Fibroblast of mammary gland (primary cell): ENCODE data around the gene HGS.
"Not testable (repeated sequence)": the region's sequence is repeated elsewhere in the genome, so short reads cannot be mapped to it uniquely, and the experiment has no call there.

ENCODE experiments used
- DNase-seq: peaks from one replicate; pipeline ENCODE4 v3.0.0-alpha.2; 2010; ENCODE audit warnings: low read depth
- H3K4me3 ChIP-seq: 2 replicates; pipeline ENCODE4 v1.5.1; 2011; ENCODE audit warnings: low read depth, mild to moderate bottlenecking, low read length, moderate library complexity; ENCODE audit not compliant: control insufficient read depth
- CTCF ChIP-seq: conservative IDR thresholded peaks from 2 replicates; pipeline ENCODE4 v1.5.1; 2011; ENCODE audit warnings: low read depth, low read length, inconsistent platforms; ENCODE audit not compliant: control insufficient read depth, insufficient read depth

The HGS gene

GRCh38 chr17:81737947-81738800, 54.4 kb downstream of the HGS start:
- no peak overlapping the region for H3K4me3 ChIP-seq
- no peak for TF ChIP-seq CTCF

GRCh38 chr17:81738801-81739393, 55.1 kb downstream of the HGS start:
- H3K4me3 ChIP-seq, result no peak overlapping the region
- DNase-seq, result no peak
- TF ChIP-seq CTCF, result no peak

More at GRCh38 chr17:81737947-81738800, 54.4 kb downstream of the HGS start:
- no peak for DNase-seq

GRCh38 chr17:81739593-81739992, 55.8 kb downstream of the HGS start:
- DNase-seq, H3K4me3 ChIP-seq: not testable (repeated sequence)

- H3K4me3 ChIP-seq, result no peak overlapping the region
- no peak for TF ChIP-seq CTCF
- no peak for DNase-seq
These were observed 56.7 kb downstream of the HGS start for GRCh38 chr17:81740395-81740961.

- TF ChIP-seq CTCF, result no peak
- no peak overlapping the region for H3K4me3 ChIP-seq
- DNase-seq, result no peak
These were observed 57.3 kb downstream of the HGS start for GRCh38 chr17:81741049-81741593.

GRCh38 chr17:81741594-81742452, 58.0 kb downstream of the HGS start:
- DNase-seq, result no peak
- TF ChIP-seq CTCF, result no peak

More at GRCh38 chr17:81741594-81742452, 58.0 kb downstream of the HGS start:
- H3K4me3 ChIP-seq, result no peak overlapping the region
